ENCODE results near the gene WDR1. TPM values are rescaled to one million over a fixed set of nuclear protein-coding genes. Genes with fewer than 3 reads are reported as not detected.
A peak's percentile ranks its signal among the peaks of the same experiment; 100 is the strongest.

Gene WDR1
- total and polyA plus RNA-seq, 2 donors (not counting 3 experiments of a cell fraction or from before 2014, with no cell fraction given) = 590 to 660 TPM

- peaks cover 83% of the 10 kb centered on the region for H3K79me2 ChIP-seq (ENCODE audit: control insufficient read depth, insufficient read depth, low read length)
- H3K4me3 ChIP-seq (replicated peaks in 1 of 3; ENCODE audit: insufficient read depth in 1 of 3, low read depth in 1 of 3, low read length in 3 of 3) = no peak overlapping the region
- no TSS peak for BruUV-seq (replicated peaks)
- H3K9me1 ChIP-seq (replicated peaks; ENCODE audit: control insufficient read depth, extremely low read depth, insufficient read depth, low read length) = no peaks in the 10 kb centered on the region
- DNase-seq (ENCODE audit: low read depth, low spot score) (no peak), FAIRE-seq (peak; percentile 79)
- peaks cover 40 to 64% of the 10 kb centered on the region in 2 experiments for H3K36me3 ChIP-seq (ENCODE audit: control insufficient read depth in 2 of 2, extremely low read depth in 1 of 2, insufficient read depth in 2 of 2, low read length in 2 of 2)
- POLR2A ChIA-PET = interaction anchor here (1.0 to 4.9 kb wide), 3 partner anchors 9 to 19 kb away, joined by 3 to 43 read pairs (median 33); partner anchors contain the start of gene WDR1
- dilution Hi-C loops (cut with MboI; ENCODE audit: extremely low pct_ligation_motif_present, low sequenced_read_pairs) = no loop called here
- no peaks in the 10 kb centered on the region for H4K20me1 ChIP-seq (replicated peaks; ENCODE audit: control insufficient read depth, extremely low read depth, insufficient read depth, low read length)
- no peaks in the 10 kb centered on the region for H3K9me3 ChIP-seq (replicated peaks; ENCODE audit: control insufficient read depth, insufficient read depth, low read length)
- H3K4me2 ChIP-seq (ENCODE audit: insufficient read depth, low read length) = no peak overlapping the region
- no peaks in the 10 kb centered on the region for H3K27me3 ChIP-seq (ENCODE audit: control insufficient read depth in 2 of 2, insufficient read depth in 2 of 2, low read length in 2 of 2)
- no peak overlapping the region for H3K9ac ChIP-seq (replicated peaks; ENCODE audit: extremely low read depth, insufficient read depth, low read length)
- H3K4me1 ChIP-seq (ENCODE audit: control insufficient read depth, extremely low read depth, insufficient read depth, low read length) = peaks cover 66% of the 10 kb centered on the region
- TF ChIP-seq CTCF (IDR thresholded peaks at IDR 0.05; ENCODE audit: extremely low read depth in 1 of 2, insufficient read depth in 1 of 2, low read depth in 1 of 2, low read length in 2 of 2) (no peak), EZH2 (IDR thresholded peaks at IDR 0.05; ENCODE audit: borderline replicate concordance, low read depth, low read length, severe bottlenecking) (no peak), FOS (IDR thresholded peaks at IDR 0.05; ENCODE audit: borderline replicate concordance, insufficient read depth, low read length) (peak; percentile 63), POLR2A (IDR thresholded peaks at IDR 0.05; ENCODE audit: low read depth, low read length) (no peak), MAX (IDR thresholded peaks at IDR 0.05; ENCODE audit: insufficient read depth, insufficient read length) (peak; percentile 19), MYC (IDR thresholded peaks at IDR 0.05; ENCODE audit: low read depth, low read length) (peak; percentile 77), GATA2 (IDR thresholded peaks at IDR 0.05; ENCODE audit: insufficient read depth, insufficient read length, low read depth, low read length) (no peak), JUN (IDR thresholded peaks at IDR 0.05; ENCODE audit: borderline replicate concordance, insufficient read depth, insufficient read length, low read depth) (peak; percentile 10), POLR2AphosphoS5 (IDR thresholded peaks at IDR 0.05; ENCODE audit: insufficient read depth, low read depth, low read length) (no peak)
- H2AFZ ChIP-seq (ENCODE audit: low read depth, low read length) = no peak overlapping the region
- peak overlapping the region; percentile 10 for H3K27ac ChIP-seq (ENCODE audit: insufficient read depth, low read depth, low read length)
- CTCF ChIA-PET = interaction anchor here (1.2 kb wide), 1 partner anchor 8 kb away, joined by 4 read pairs; no protein-coding TSS in a partner anchor
- intact Hi-C loops (cut with micrococcal nuclease) = loop anchor here (10.0 kb wide), 1 partner anchor 1446 kb away; no protein-coding TSS in a partner anchor
Measured at GRCh38 chr4:10098780-10099160, 17.8 kb downstream of the WDR1 start.
